Thyroid gland (tissue), 4 donors: ENCODE data around the gene CCDC9. TPM values are rescaled to one million over a fixed set of nuclear protein-coding genes. Genes with fewer than 3 reads are reported as not detected.

ENCODE experiments used
- DNase-seq, 2 donors: peaks; one replicate each; pipeline ENCODE4 v3.0.0-alpha.2; 2019
- H3K27ac ChIP-seq, 3 donors: fragments of 200-600 bp; sonication (generic); 1 replicate in 2 of 3; 2 replicates in 1 of 3; pipeline ENCODE4 v1.5.1; 2016 to 2019; ENCODE audit warnings: mild to moderate bottlenecking in 1 of 3, moderate library complexity in 1 of 3
- H3K27me3 ChIP-seq: fragments of 200-600 bp; sonication (generic); one replicate; pipeline ENCODE4 v1.5.1; 2019
- H3K36me3 ChIP-seq, 2 donors: fragments of 200-600 bp; sonication (generic); one replicate each; pipeline ENCODE4 v1.5.1; 2016 to 2019
- H3K4me1 ChIP-seq, 2 donors: fragments of 200-600 bp; sonication (generic); one replicate each; pipeline ENCODE4 v1.5.1; 2017 to 2019
- H3K4me3 ChIP-seq, 3 donors: fragments of 200-600 bp; sonication (generic); replicated peaks in 1 of 3; 1 replicate in 2 of 3; 2 replicates in 1 of 3; pipeline ENCODE4 v1.5.1; 2016; ENCODE audit warnings: mild to moderate bottlenecking in 1 of 3
- H3K9me3 ChIP-seq: fragments of 200-600 bp; sonication (generic); one replicate; pipeline ENCODE4 v1.5.1; 2017
- CTCF ChIP-seq, 6 experiments: fragments of 200-600 bp in 3 of 6; fragments of 450-650 bp in 3 of 6; sonication (generic) in 3 of 6; IDR thresholded peaks; one replicate each; pipeline ENCODE4 v1.5.1; 2016 to 2019; ENCODE audit warnings: antibody characterized with exemption in 6 of 6, mild to moderate bottlenecking in 2 of 6, inconsistent platforms in 1 of 6, moderate library complexity in 1 of 6
- POLR2A ChIP-seq, 2 donors: fragments of 450-650 bp; IDR thresholded peaks; one replicate each; pipeline ENCODE4 v1.6.1; 2017; ENCODE audit warnings: antibody characterized with exemption in 2 of 2, mild to moderate bottlenecking in 2 of 2, moderate library complexity in 1 of 2
- whole genome bisulfite sequencing, 2 donors: methylation state at CpG; one replicate each; pipeline ENCODE4 v1.1.5; 2017; 5-methylcytosine and 5-hydroxymethylcytosine counted together
- intact Hi-C: fragments of 100-400 bp; cut with DNase I; formaldehyde crosslinking; loops from one replicate; pipeline ENCODE4 v1.15.1; 2023
- total RNA-seq, 4 donors: library from RNA; depleted of rRNA; stranded (reverse); fragments of >200 nt; gene quantifications; one replicate each; pipeline ENCODE4 v1.2.3, GENCODE V29; 2016

Gene CCDC9
- total RNA-seq, 4 donors from 2014 or later = 16.1 to 21.9 (median 17.8) TPM

- no peak overlapping the region for H3K4me3 ChIP-seq
- H3K9me3 ChIP-seq = no peaks in the 10 kb centered on the region
- intact Hi-C loops = no loop called here
- no peak for TF ChIP-seq CTCF (IDR thresholded peaks at IDR 0.05)
- no peak for TF ChIP-seq POLR2A (IDR thresholded peaks at IDR 0.05)
- DNase-seq = no peak
- H3K36me3 ChIP-seq = no peaks in the 10 kb centered on the region
- H3K27me3 ChIP-seq = no peaks in the 10 kb centered on the region
- 95 to 96% methylated on average over 5 of the region's 5 CpGs for WGBS, 2 donors
- H3K4me1 ChIP-seq = peaks cover 0 to 12% of the 10 kb centered on the region in 2 donors
- no peak overlapping the region for H3K27ac ChIP-seq
Observed at GRCh38 chr19:47215581-47215980, 40.7 kb upstream of the CCDC9 start.

- intact Hi-C loops = no loop called here
- H3K36me3 ChIP-seq = peaks cover 4 to 17% of the 10 kb centered on the region in 2 donors
Observed at GRCh38 chr19:47221080-47221841, 35.1 kb upstream of the CCDC9 start.

GRCh38 chr19:47221890-47222289 lies 34.4 kb upstream of the CCDC9 start:
- intact Hi-C loops = no loop called here
- Histone ChIP-seq H3K27ac (no peak overlapping the region), H3K36me3 (peaks cover 4 to 17% of the 10 kb centered on the region in 2 donors), H3K27me3 (no peaks in the 10 kb centered on the region), H3K9me3 (no peaks in the 10 kb centered on the region), H3K4me3 (no peak overlapping the region), H3K4me1 (peaks cover 6 to 13% of the 10 kb centered on the region in 2 donors)
- DNase-seq = no peak
- 95% methylated on average over 11 of the region's 11 CpGs for WGBS, 2 donors
- no peak for TF ChIP-seq CTCF (IDR thresholded peaks at IDR 0.05)
- no peak for TF ChIP-seq POLR2A (IDR thresholded peaks at IDR 0.05)

More at GRCh38 chr19:47221080-47221841, 35.1 kb upstream of the CCDC9 start:
- Histone ChIP-seq H3K9me3 (no peaks in the 10 kb centered on the region), H3K4me1 (peaks cover 0 to 7% of the 10 kb centered on the region in 2 donors), H3K4me3 (no peak overlapping the region), H3K27me3 (no peaks in the 10 kb centered on the region), H3K27ac (no peak overlapping the region)
- TF ChIP-seq CTCF (IDR thresholded peaks at IDR 0.05) (no peak), POLR2A (IDR thresholded peaks at IDR 0.05) (no peak)
- 76 to 90% methylated on average over 7 to 16 of the region's 33 CpGs for WGBS, 2 donors
- no peak for DNase-seq

GRCh38 chr19:47225746-47226425 lies 30.4 kb upstream of the CCDC9 start:
- H3K4me1 ChIP-seq = peaks cover 23 to 39% of the 10 kb centered on the region in 2 donors
- intact Hi-C loops = no loop called here
- WGBS, 2 donors = 4 to 11% methylated on average over 13 to 43 of the region's 59 CpGs

More at GRCh38 chr19:47225746-47226425, 30.4 kb upstream of the CCDC9 start:
- peaks cover 4 to 16% of the 10 kb centered on the region in 2 donors for H3K36me3 ChIP-seq
- peak overlapping the region; percentile 97 to 100 (median 98) for H3K27ac ChIP-seq
- H3K9me3 ChIP-seq = no peaks in the 10 kb centered on the region
- TF ChIP-seq POLR2A (IDR thresholded peaks at IDR 0.05) = peak; percentile 99 to 100
- TF ChIP-seq CTCF (IDR thresholded peaks at IDR 0.05) = peak in 3 of 6 experiments; percentile 51 to 58 (median 57)
- H3K27me3 ChIP-seq = no peaks in the 10 kb centered on the region
- H3K4me3 ChIP-seq = peak overlapping the region in 2 of 3 donors; percentile 18 to 57
- peak; percentile 88 to 89 for DNase-seq
